Measurements from ENCODE around the gene ZNF296.

Gene ZNF296

DNA sequence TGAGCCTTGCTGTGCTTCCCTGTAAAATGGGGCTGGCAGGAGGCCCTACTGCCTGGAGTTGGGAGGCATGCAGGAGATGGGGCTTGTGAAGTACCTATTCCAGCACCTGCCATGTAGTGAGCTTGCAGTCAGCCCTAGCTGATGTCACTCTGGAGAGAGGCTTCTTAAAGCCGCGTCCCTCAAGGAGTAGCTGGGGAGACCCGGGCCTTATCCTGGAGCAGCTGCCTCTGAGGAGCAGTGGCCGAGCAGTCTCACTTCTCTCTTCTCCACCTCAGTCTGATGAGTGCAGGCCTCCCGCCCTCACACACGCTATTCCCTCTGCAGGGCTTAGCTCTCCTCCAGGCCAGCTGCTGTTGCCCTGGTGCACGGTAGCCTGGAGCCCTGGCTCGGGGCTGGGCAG lies 19.4 kb downstream of the ZNF296 start:
- H3K4me3 ChIP-seq (ENCODE audit: control insufficient read depth, low read depth, low read length): no peak overlapping the region
- no peak for DNase-seq (ENCODE audit: low read depth)
- TF ChIP-seq, protein P1, sequence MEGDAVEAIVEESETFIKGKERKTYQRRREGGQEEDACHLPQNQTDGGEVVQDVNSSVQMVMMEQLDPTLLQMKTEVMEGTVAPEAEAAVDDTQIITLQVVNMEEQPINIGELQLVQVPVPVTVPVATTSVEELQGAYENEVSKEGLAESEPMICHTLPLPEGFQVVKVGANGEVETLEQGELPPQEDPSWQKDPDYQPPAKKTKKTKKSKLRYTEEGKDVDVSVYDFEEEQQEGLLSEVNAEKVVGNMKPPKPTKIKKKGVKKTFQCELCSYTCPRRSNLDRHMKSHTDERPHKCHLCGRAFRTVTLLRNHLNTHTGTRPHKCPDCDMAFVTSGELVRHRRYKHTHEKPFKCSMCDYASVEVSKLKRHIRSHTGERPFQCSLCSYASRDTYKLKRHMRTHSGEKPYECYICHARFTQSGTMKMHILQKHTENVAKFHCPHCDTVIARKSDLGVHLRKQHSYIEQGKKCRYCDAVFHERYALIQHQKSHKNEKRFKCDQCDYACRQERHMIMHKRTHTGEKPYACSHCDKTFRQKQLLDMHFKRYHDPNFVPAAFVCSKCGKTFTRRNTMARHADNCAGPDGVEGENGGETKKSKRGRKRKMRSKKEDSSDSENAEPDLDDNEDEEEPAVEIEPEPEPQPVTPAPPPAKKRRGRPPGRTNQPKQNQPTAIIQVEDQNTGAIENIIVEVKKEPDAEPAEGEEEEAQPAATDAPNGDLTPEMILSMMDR (IDR thresholded peaks at IDR 0.05; ENCODE audit: control insufficient read depth, insufficient read depth, low read depth, low read length, missing control alignments): no peak

DNA sequence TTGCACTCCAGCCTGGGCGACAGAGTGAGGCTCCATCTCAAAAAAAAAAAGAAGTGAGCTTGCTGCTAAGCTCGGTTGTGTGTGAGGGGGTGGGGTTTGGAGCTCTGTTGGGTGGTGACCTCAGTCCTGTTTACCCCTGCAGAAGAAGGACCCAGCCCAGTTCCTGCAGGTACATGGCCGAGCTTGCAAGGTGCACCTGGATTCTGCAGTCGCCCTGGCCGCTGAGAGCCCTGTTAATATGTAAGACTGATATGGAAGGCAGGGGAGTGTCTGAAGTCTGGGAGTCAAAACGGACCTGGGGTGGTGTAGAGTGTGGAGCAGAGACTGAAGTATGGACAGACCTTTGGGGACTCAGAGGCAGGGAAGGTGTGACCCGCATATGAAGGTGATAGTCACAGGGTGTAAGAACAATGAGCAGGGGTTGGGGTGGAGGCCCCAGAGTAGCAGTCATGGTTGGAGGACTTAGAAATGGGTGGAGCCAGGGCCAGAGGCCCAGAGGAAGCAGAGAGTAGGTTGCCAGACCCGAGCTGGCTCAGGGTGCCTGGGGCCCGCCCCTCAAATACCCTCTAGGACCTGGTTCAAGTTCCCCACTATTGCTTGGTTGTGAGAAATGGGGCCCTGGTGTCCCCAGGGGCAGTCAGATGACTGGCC lies 24.2 kb downstream of the ZNF296 start:
- H3K4me3 ChIP-seq (ENCODE audit: control insufficient read depth, low read depth, low read length): no peak overlapping the region
- TF ChIP-seq, protein P1 (IDR thresholded peaks at IDR 0.05; ENCODE audit: control insufficient read depth, insufficient read depth, low read depth, low read length, missing control alignments): no peak
- DNase-seq (ENCODE audit: low read depth): no peak

DNA sequence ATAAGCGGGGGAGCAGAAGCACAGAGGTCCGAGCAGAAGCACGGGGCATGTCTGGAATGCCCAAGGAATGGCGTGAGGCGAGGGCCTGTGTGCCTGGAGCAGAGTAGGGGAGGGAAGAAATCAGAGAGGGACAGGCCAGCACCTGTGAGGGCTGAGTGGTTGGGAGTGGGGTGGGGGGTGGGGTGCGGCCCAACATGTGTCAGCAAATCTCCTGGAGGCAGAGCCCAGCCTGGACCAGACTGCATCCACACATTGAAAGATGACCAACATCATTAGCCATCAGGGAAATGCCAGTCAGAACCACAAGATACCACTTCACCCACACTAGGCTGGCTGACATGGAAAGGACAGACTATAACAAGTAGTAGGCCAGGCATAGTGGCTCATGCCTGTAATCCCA lies 26.2 kb downstream of the ZNF296 start:
- TF ChIP-seq, protein P1 (IDR thresholded peaks at IDR 0.05; ENCODE audit: control insufficient read depth, insufficient read depth, low read depth, low read length, missing control alignments): no peak
- no peak for DNase-seq (ENCODE audit: low read depth)
- no peak overlapping the region for H3K4me3 ChIP-seq (ENCODE audit: control insufficient read depth, low read depth, low read length)

DNA sequence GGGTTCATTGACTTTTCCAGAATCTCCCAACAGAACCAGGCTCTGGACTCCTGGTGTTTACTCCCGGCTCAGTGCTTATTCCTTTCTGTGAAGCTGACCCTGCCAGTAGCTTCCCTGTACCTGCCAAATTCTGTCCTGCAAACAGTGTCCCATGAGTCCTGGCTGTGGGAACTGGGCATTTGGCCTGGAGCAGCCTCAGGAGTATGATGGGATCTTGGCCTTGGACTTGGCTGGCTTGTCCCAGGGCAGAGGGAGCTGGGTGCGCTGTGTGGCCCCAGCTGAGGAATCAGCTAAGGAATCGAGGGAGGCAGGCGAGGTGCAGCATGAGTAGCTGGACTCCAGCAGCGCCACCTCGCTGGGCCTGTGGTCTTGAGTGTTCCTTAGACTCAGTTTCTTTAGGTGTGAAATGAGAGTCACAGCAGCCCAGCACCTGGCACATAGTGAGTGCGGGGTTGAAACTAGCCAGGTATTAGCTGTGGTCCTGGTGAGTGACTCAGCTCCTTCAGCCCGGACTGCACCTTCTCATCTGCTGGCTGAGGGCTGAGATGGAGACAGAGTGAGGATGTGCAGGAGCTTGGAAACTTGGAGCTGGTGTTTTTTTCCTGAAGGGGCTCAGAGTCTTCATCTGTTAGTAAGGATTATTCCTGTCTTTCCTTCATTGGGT lies 27.1 kb downstream of the ZNF296 start:
- TF ChIP-seq, protein P1 (IDR thresholded peaks at IDR 0.05; ENCODE audit: control insufficient read depth, insufficient read depth, low read depth, low read length, missing control alignments): no peak

DNA sequence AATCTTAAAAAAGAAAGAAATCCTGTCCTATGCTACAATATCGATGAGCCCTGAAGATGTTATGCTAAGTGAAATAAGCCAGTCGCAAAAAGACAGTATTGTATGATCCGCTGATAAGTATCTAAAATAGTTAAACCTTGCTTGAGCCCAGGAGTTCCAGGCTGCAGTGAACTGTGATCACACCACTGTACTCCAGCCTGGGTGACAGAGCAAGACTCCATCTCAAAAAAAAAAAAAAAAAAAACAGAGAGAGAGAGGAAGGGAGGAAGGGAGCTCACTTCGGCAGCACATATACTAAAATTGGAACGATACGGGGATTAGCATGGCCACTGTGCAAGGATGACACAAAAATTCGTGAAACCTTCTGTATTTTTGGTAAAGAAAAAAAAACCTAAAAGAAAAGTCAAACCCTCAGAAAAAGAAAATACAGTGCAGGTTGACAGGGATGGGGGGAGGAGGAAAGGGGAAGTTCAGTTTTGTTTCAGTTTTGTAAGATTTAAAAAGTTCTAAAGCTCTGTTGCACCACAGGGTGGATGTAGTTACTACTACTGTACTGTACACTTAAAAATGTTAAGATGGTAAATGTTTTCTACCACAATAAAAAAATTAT lies 29.0 kb downstream of the ZNF296 start:
- H3K4me3 ChIP-seq (ENCODE audit: control insufficient read depth, low read depth, low read length): no peak overlapping the region
- DNase-seq (ENCODE audit: low read depth): no peak
- TF ChIP-seq, protein P1 (IDR thresholded peaks at IDR 0.05; ENCODE audit: control insufficient read depth, insufficient read depth, low read depth, low read length, missing control alignments): no peak

More for the DNA sequence above, 27.1 kb downstream of the ZNF296 start:
- H3K4me3 ChIP-seq (ENCODE audit: control insufficient read depth, low read depth, low read length): no peak overlapping the region
- DNase-seq (ENCODE audit: low read depth): no peak

DNA sequence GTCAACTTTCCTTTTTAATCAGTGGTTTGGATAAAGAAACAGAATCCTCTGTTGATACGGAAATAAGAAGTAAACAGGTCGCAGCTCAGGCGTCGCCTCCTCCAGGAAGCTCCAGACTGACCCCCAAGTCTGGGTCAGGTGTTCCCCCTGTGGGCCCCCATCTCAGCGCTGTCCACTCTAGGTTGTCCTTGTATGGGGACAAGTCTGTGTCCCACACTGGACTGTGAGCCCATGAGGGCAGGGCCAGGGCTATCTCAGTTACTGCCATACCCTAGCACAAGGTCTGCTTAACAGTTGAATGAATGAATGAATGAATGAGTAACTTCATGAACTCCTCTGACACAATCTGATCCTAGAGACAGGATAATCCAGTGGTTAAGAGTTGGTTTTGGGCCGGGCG lies 29.9 kb downstream of the ZNF296 start:
- no peak overlapping the region for H3K4me3 ChIP-seq (ENCODE audit: control insufficient read depth, low read depth, low read length)
- no peak for DNase-seq (ENCODE audit: low read depth)
- TF ChIP-seq, protein P1 (IDR thresholded peaks at IDR 0.05; ENCODE audit: control insufficient read depth, insufficient read depth, low read depth, low read length, missing control alignments): no peak
